Liver (tissue), 3 donors: ENCODE measurements around the gene PROC.

Source experiments
- CTCF ChIP-seq: fragments of 150-350 bp; IDR thresholded peaks from 2 replicates; pipeline ENCODE4 v1.5.1; 2017; ENCODE audit warnings: improper control_type of control experiment, low read depth, low read length; ENCODE audit not compliant: missing input control
- TF ChIP-seq, protein P1 (sequence below): IDR thresholded peaks from 2 replicates; pipeline ENCODE4 v1.6.1; 2016; ENCODE audit warnings: antibody characterized with exemption
- donor health status: healthy.
- donor health status: healthy.

DNA sequence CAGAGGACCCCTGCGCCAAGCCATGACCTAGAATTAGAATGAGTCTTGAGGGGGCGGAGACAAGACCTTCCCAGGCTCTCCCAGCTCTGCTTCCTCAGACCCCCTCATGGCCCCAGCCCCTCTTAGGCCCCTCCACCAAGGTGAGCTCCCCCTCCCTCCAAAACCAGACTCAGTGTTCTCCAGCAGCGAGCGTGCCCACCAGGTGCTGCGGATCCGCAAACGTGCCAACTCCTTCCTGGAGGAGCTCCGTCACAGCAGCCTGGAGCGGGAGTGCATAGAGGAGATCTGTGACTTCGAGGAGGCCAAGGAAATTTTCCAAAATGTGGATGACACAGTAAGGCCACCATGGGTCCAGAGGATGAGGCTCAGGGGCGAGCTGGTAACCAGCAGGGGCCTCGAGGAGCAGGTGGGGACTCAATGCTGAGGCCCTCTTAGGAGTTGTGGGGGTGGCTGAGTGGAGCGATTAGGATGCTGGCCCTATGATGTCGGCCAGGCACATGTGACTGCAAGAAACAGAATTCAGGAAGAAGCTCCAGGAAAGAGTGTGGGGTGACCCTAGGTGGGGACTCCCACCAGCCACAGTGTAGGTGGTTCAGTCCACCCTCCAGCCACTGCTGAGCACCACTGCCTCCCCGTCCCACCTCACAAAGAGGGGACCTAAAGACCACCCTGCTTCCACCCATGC, 3.0 kb downstream of the PROC start:
- TF ChIP-seq, protein P1, sequence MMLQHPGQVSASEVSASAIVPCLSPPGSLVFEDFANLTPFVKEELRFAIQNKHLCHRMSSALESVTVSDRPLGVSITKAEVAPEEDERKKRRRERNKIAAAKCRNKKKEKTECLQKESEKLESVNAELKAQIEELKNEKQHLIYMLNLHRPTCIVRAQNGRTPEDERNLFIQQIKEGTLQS, result no peak
- TF ChIP-seq CTCF, result no peak
